HG02623 (cell line): ENCODE measurements around the gene SHF.
"Not testable (repeated sequence)": the region's sequence is repeated elsewhere in the genome, so short reads cannot be mapped to it uniquely, and the experiment has no call there.

Experiments
- ATAC-seq: cut with Tn5 transposase; IDR thresholded peaks from one replicate; pipeline ENCODE4 v1.9.1; 2021; ENCODE audit warnings: moderate library complexity; ENCODE audit not compliant: unreplicated experiment

The SHF gene, protein sequence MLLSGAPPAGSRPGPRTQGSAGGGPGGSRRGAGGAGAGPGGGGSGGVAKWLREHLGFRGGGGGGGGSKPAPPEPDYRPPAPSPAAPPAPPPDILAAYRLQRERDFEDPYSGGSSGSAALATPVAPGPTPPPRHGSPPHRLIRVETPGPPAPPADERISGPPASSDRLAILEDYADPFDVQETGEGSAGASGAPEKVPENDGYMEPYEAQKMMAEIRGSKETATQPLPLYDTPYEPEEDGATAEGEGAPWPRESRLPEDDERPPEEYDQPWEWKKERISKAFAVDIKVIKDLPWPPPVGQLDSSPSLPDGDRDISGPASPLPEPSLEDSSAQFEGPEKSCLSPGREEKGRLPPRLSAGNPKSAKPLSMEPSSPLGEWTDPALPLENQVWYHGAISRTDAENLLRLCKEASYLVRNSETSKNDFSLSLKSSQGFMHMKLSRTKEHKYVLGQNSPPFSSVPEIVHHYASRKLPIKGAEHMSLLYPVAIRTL

DNA sequence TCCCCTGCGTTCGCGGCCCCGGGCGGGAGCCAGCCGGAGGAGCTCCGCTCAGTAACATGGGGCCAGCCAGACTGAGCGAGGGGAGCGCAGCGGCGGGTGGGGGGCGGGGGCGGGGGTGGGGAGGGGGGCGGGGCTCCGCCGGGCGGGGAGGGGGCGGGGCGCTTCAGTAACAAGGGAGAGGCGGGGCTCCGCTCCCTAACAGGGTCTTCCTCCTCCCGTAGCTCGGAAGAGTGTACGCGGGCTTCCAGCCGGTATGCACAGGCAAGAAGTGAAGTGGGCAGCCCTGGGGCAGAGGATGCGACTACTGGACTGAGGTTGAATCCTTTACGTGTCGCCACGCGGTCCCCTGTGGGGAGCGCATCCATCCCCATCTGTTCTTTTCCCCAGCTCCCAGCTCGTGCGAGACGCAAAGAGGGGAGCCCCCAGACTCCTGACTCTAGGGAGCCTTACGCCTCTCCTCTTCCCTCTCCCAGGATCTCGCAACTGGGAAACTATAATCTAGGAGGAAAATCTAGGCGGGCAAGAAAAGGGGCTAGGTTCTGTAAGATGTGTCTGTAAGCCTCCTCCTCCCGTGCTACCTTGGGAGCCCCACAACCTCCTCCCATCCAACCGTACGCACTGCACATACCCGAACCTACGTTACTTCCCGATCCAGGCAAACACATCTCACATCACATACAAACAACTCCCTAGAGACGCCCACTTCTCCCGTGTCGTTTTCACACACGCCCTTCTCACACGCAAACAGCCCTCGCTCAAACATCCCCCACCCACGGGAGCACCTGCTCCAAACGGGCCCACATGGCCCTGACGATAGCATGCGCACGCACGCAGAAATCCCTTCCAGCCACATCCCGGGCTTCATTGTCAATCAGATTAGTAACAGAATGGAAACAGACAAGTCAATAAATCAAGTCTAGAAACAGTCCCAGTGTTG lies at the start of gene SHF:
Gene SHF, minus strand, starts transcription at position 73 of the 937 bp plus-strand sequence. Its CDS starts 15 bp downstream, at position 58.
- no peak for ATAC-seq

GRCh38 chr15:45236806-45237205 lies 49.0 kb upstream of the SHF start:
- ATAC-seq = not testable (repeated sequence)

DNA sequence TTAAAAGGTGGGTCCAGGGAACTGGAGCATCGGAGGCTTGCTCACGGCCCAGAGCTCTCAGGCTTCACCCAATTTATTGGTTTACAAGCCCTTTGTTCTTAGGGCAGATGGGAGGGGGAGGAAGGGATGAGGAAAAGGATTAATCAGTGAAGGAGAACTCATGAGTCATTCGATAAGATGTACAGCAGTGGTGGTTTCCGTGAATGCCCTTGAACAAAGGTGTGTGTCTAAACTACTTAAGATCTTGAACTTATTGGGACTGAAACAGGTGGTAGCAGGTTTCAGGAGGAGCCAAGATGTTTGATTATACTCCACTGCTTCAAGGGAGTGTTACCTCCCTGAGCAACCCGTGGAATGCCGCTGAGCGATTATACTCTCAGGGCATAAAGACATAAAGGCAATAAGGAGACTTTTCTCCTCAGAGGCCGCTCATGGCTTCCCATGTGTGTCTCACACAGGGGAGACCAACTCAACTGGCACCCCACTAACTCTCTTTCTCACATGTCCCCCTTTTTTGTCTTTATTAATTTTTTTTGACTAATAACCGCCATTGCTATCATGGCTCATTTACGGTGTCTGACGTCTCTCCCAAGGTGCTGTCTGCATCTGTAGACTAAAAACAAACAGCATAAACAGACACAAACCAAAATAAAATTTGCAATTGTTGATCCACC lies 46.9 kb upstream of the SHF start:
- ATAC-seq = no peak

- no peak for ATAC-seq
Observed at GRCh38 chr15:45231864-45232562, 44.2 kb upstream of the SHF start.

- ATAC-seq = no peak
Observed at GRCh38 chr15:45231132-45231531, 43.4 kb upstream of the SHF start.

DNA sequence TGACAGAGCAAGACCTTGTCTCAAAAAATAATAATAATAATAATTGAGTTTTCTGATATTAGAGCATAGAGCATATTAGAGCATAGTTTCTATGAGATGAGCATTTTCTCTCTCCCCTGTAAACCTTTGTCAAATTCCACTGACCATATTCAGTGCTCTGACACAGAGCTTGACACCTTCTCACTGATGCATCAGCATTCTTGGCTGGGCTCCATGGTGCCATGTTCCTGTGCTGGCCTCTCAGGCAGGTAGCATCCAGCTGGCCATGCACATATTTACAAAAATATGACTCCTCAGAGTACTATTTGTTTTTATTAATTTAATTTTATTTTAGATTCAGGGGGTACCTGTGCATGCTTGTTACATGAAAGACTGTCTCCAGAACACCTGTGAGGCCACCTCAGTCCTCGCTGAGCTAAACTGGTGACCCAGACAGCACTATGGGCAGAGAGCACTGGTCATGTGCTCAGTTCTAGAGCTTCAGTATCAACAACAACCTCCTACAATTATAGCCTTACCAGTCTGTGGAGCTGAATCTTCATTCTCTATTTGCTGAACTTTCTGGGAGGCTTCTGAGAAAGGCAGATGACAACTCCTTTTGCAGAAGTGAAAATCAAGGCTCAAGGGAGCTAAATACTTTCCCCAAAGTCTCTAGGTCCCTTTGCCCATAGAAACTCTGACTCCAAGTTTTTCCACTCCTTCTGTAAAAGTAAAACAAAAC lies 42.6 kb upstream of the SHF start:
- no peak for ATAC-seq

DNA sequence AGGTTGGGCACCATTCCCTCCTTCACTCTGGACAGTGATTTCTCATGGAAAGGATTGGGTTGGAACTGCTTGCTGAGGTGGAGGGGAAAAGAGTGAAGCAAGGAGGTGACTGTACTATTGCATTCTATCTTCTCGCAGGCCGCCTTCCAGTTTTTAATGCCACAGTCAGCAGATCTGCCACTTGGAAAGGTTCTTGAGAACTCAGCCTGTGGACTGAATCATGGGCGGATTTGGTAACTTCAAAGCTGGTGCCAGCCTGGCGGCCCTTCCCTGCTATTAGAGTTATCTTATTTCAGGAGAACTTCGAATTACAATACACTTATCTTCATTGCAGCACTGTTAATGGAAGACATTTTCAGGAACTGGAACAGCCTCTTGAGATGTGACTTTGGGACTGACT lies 41.2 kb upstream of the SHF start:
- no peak for ATAC-seq

- no peak for ATAC-seq
Observed at GRCh38 chr15:45225506-45226273, 37.9 kb upstream of the SHF start.

DNA sequence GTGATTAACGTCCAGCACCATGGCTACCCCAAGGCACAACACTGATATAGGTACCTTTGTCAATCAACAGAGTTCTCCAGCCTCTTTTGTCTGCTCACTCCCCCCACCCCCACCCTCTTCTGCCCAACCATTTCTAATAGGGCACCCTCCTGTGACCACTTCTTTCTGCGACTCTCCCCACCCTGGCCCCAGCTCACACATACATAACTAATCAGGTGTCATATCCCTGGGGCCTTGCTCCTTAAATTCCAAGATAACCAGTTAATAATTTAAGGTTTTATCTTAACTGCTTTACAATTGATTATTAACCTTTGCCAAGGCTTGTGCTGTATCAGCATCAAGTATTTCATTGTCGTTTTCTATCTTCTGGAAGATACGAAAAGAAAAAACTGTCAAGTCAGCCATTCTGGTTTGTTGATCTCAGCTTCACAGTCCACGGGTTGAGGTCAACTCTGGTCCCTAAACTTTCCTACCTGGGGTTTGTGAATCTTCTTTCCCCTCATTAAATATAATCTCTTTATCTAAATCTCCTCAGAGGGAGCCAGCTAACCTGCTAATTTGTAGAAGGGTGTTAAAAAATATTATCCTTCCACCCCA lies 37.0 kb upstream of the SHF start:
- no peak for ATAC-seq

DNA sequence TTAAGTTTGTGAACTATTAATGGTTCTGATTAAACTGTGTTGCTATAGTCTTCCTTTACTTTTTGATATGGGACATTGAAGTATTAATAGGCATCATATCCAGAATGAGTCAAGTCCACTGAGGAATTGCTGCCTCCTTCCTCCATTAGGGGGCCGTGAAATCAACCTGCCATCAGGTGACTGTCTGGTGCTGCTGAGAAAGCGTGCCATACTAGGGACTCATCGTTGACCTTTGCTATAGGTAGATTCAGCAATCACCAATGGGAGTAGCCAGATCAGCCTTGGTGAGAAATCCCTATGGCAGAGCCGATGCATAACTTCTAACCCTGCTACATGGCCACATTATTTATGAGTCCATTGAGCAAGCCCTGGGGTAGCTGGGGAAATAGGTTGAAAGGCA lies 34.2 kb upstream of the SHF start:
- no peak for ATAC-seq

GRCh38 chr15:45221053-45221599 lies 33.4 kb upstream of the SHF start:
- ATAC-seq = no peak

DNA sequence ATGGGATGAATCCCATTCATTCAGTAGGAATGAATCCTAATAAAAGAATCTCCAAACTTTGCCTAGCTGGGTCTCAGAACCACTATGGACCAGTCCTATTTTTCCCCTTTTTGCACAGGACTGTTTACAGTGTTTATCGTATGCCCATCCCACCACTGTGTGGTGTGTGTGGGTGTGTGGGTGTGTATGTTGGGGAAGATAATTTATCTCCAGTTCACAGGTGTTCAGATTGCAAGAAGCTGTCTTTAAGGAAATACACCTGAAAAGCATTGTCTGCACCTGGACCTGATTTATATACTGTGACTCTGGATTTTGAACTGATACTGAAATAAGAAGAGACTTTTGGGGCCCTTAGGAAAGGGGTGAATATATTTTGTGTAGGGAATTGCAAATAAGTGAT lies 24.7 kb upstream of the SHF start:
- no peak for ATAC-seq

DNA sequence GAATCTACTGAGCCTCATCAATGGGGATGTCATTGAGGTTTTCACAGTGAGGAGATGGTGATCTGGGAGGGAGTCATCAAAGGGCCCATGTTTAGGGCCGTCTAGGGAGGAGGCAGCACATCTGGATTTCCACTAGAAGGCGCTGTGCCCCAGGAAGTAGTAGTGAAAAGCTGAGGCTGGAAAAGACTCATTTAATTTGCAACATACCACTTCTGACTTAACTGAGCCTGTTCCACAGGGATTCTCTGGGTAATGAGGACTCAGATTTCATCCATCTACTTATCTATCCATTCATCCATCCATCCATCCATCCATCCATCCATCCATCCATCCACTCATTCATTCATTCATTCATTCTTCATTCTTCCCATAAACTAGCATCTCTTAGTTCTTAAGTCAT lies 17.4 kb upstream of the SHF start:
- ATAC-seq = no peak

- ATAC-seq = no peak
Observed at GRCh38 chr15:45203182-45203581, 15.4 kb upstream of the SHF start.

DNA sequence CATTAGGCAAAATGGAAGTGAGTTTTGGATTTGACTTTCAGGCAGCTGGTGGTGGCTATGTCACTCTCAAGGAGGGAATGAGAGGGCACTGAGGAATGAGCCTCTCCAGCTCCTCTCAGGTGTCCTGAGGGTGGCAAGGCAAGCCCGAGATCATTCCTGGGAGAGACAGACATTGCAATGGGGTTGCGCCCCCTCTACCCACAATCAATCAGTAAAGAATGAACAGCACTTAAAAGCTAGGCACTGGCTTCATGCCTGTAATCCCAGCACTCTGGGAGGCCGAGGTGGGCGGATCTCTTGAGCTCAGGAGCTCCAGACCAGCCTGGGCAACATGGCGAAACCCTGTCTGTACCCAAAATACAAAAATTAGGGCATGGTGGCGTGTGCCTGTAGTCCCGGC lies 14.1 kb upstream of the SHF start:
- ATAC-seq = no peak

- no peak for ATAC-seq
Observed at GRCh38 chr15:45201557-45201859, 13.7 kb upstream of the SHF start.

DNA sequence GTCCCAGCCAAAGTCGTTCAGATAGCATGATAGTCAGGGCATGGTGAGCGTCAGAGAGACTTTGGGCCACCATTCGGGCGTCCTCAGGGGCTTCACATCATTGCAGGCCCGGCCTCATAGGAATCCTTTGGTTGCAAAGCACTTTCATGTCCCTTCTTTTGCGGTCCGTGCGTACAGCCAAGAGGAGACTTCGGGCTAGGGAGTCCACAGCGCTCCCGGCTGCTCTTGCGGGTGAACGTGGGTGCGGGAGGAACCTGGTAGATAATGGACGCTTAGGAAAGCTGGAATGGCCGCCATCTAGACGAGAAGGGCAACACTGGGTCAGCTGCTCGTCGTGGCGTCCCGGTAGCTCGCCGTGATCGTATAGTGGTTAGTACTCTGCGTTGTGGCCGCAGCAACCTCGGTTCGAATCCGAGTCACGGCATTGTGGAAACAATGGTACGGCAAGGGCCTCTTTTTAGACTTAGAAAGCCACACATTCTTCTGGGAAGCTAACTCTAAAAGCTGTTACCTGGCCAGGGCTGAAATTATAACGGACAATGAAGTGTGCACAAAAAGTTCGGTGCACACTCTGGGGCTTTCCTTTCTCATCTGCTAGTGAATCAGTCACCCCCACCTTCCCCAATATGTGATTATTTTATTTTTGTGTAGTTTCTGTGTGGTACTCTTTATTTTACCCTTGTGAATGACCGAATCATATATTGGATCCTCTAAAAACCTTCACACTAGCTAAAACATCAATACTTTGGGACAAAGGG lies 13.2 kb upstream of the SHF start:
- no peak for ATAC-seq
